PC-9 (cell line): ENCODE measurements around the gene FANK1. TPM values are rescaled to one million over a fixed set of nuclear protein-coding genes. Genes with fewer than 3 reads are reported as not detected.
"Not testable (repeated sequence)": the region's sequence is repeated elsewhere in the genome, so short reads cannot be mapped to it uniquely, and the experiment has no call there.

Experiments used
- BruUV-seq: library from RNA; stranded (reverse); fragments of 400-500 nt; replicated peaks from 2 replicates; lab custom pipeline; 2021; lab: Mats Ljungman, UMichigan
- CTCF ChIA-PET: fragments of 300-600 bp; sonication (Branson Sonifier 250); formaldehyde crosslinking; loops from one replicate; lab custom pipeline; 2022; ENCODE audit warnings: antibody characterized with exemption; lab: Charles Lee
- POLR2A ChIA-PET: fragments of 300-600 bp; sonication (Branson Sonifier 250); formaldehyde crosslinking; loops from one replicate; lab custom pipeline; 2022; ENCODE audit warnings: antibody characterized with exemption; ENCODE audit not compliant: unreplicated experiment; lab: Charles Lee
- DNase-seq, 2 experiments: peaks; one replicate each; pipeline versions ENCODE4 v3.0.0 to v3.0.0-alpha.2; 2015 to 2022; ENCODE audit warnings: mixed read lengths in 1 of 2
- H2AFZ ChIP-seq: fragments of 200-600 bp; sonication (generic); 2 replicates; pipeline ENCODE4 v1.8.1; 2017; ENCODE audit warnings: antibody characterized with exemption
- H3F3A ChIP-seq: fragments of 200-600 bp; sonication (generic); 2 replicates; pipeline ENCODE4 v1.8.1; 2017; ENCODE audit warnings: antibody characterized with exemption, mild to moderate bottlenecking, low read depth; ENCODE audit not compliant: insufficient read depth
- H3K27ac ChIP-seq: fragments of 200-600 bp; sonication (generic); 2 replicates; pipeline ENCODE4 v1.6.1; 2016; ENCODE audit warnings: mixed run types
- H3K27me3 ChIP-seq: fragments of 200-600 bp; sonication (generic); 2 replicates; pipeline ENCODE4 v1.6.1; 2016; ENCODE audit warnings: low read depth, mixed run types; ENCODE audit not compliant: insufficient read depth
- H3K36me3 ChIP-seq: fragments of 200-600 bp; sonication (generic); 2 replicates; pipeline ENCODE4 v1.6.1; 2016; ENCODE audit warnings: low read depth, mixed run types
- H3K4me1 ChIP-seq: fragments of 200-600 bp; sonication (generic); replicated peaks from 2 replicates; pipeline ENCODE4 v1.6.1; 2016; ENCODE audit warnings: mixed run types; ENCODE audit not compliant: insufficient read depth
- H3K4me2 ChIP-seq: fragments of 200-600 bp; sonication (generic); 2 replicates; pipeline ENCODE4 v1.6.1; 2017; ENCODE audit warnings: mixed run types
- H3K4me3 ChIP-seq: fragments of 200-600 bp; sonication (generic); 2 replicates; pipeline ENCODE4 v1.6.1; 2016; ENCODE audit warnings: mixed run types
- H3K79me2 ChIP-seq: fragments of 200-600 bp; sonication (generic); 2 replicates; pipeline ENCODE4 v1.6.1; 2017; ENCODE audit warnings: low read depth, mixed run types
- H3K9me2 ChIP-seq: fragments of 200-600 bp; sonication (generic); 2 replicates; pipeline ENCODE4 v1.8.1; 2017; ENCODE audit warnings: mild to moderate bottlenecking; ENCODE audit not compliant: insufficient read depth
- H3K9me3 ChIP-seq: fragments of 200-600 bp; sonication (generic); 2 replicates; pipeline ENCODE4 v1.8.1; 2016; ENCODE audit warnings: low read depth; ENCODE audit not compliant: insufficient read depth
- H4K20me1 ChIP-seq: fragments of 200-600 bp; sonication (generic); 2 replicates; pipeline ENCODE4 v1.8.1; 2017; ENCODE audit not compliant: insufficient read depth
- EZH2 ChIP-seq: fragments of 200-600 bp; sonication (generic); IDR thresholded peaks from 2 replicates; pipeline ENCODE4 v1.8.0; 2017; ENCODE audit warnings: antibody characterized with exemption, low read depth
- intact Hi-C: fragments of 100-400 bp; cut with micrococcal nuclease; formaldehyde crosslinking; loops from one replicate; pipeline ENCODE4 v1.10.0; 2022; ENCODE audit not compliant: unreplicated experiment
- total RNA-seq: library from RNA; stranded (reverse); gene quantifications from 2 replicates; pipeline ENCODE4 v1.2.3, GENCODE V29; 2021
- TF ChIP-seq, protein P1 (sequence below): fragments of 200-600 bp; sonication (generic); conservative IDR thresholded peaks from 2 replicates; pipeline ENCODE4 v1.6.1; 2017; ENCODE audit warnings: mixed run types, antibody characterized with exemption, mild to moderate bottlenecking, moderate library complexity

The FANK1 gene
- total RNA-seq, 1 experiment from 2014 or later, result 21.4 TPM

DNA sequence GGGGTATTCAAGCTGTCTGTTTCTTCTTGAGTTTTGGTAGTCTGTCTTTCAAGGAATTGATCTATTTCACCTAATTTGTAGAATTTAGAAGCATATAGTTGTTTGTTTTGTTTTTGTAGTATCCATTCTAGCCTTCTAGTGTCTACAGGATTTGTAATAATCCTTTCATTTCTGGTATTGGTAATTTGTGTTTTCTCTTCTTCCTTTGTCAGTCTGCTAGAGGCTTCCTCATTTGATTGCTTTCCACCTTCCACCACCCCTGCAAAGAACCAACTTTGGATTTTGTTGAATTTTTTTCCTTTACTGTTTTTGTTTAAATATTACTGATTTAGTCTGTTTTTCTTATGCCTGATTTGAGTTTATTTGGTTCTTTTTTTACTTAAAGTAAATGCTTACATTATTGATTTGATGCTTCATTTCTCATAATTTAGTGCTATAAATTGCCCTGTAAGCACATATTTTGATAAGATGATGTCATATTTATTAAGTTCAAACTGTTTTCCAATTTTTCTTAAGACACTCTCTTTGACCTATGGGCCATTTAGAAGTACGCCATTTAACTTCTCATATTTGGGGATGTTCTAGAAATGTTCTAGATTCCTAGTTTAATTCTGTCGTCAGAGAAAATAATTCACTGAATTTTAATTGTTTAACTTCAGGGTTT is 25.4 kb downstream of the FANK1 start:
- H3K4me2 ChIP-seq, CTCF ChIA-PET: not testable (repeated sequence)

DNA sequence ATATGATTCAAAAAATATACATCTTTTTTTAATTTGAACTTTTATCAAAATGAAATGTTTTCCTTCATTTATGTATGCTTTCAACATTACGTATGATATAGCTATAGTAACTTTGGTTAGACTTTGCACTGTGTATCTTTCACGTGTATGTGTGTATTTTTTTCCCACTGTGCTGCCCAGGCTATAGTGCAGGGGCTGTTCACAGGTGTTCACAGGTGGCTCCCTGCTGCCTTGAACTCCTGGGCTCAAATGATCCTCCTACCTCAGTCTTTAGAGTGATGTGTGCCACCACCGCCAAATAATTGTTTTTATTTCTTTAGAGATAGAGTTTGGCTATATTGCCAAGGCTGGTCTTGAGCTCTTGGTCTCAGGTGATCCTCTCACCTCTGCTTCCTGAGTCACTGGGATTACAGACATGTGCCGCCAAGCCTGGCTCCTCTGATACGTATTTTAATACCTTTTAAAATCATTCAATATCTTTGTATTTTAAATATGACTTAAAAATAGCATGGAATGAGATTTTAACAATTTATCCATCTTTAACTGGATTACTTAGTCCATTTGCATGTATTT is 29.0 kb downstream of the FANK1 start:
- no TSS peak for BruUV-seq
- Histone ChIP-seq H3K79me2 (no peaks in the 10 kb centered on the region), H3K27me3 (no peaks in the 10 kb centered on the region), H3K9me3 (no peaks in the 10 kb centered on the region), H4K20me1 (no peaks in the 10 kb centered on the region), H3K4me1 (no peaks in the 10 kb centered on the region), H3K27ac (no peak overlapping the region), H3K9me2 (no peaks in the 10 kb centered on the region), H3K4me3 (no peak overlapping the region), H2AFZ (no peak overlapping the region), H3K4me2 (no peak overlapping the region), H3K36me3 (no peaks in the 10 kb centered on the region), H3F3A (no peaks in the 10 kb centered on the region)
- intact Hi-C loops, result no loop called here
- ChIA-PET CTCF (no interaction called here), POLR2A (no interaction called here)
- DNase-seq, result no peak
- TF ChIP-seq EZH2, result no peak
- TF ChIP-seq, protein P1, sequence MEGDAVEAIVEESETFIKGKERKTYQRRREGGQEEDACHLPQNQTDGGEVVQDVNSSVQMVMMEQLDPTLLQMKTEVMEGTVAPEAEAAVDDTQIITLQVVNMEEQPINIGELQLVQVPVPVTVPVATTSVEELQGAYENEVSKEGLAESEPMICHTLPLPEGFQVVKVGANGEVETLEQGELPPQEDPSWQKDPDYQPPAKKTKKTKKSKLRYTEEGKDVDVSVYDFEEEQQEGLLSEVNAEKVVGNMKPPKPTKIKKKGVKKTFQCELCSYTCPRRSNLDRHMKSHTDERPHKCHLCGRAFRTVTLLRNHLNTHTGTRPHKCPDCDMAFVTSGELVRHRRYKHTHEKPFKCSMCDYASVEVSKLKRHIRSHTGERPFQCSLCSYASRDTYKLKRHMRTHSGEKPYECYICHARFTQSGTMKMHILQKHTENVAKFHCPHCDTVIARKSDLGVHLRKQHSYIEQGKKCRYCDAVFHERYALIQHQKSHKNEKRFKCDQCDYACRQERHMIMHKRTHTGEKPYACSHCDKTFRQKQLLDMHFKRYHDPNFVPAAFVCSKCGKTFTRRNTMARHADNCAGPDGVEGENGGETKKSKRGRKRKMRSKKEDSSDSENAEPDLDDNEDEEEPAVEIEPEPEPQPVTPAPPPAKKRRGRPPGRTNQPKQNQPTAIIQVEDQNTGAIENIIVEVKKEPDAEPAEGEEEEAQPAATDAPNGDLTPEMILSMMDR, result no peak

More for the DNA sequence above, 25.4 kb downstream of the FANK1 start:
- intact Hi-C loops, H2AFZ ChIP-seq, H3F3A ChIP-seq, H3K4me1 ChIP-seq, H3K79me2 ChIP-seq, H3K9me2 ChIP-seq, DNase-seq, H3K27me3 ChIP-seq, POLR2A ChIA-PET, H3K27ac ChIP-seq, H3K9me3 ChIP-seq, H4K20me1 ChIP-seq, BruUV-seq, H3K36me3 ChIP-seq, H3K4me3 ChIP-seq: not testable (repeated sequence)

DNA sequence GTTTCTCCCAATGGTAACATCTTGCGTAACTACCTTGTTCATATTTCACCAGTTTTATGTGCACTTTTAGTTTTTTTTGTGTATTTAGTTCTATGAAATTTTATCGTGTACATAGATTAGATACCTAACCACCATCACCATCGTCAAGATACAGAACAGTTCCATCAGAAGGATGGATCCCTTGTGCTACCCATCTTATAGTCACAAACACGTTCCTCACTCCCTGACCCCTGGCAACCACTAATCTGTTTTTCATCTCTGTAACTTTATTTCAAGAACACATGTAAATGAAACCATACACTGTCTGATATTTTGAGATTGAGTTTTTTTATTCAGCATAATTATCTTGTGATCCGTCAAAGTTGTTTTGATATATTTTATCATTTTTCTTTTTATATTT is 29.9 kb downstream of the FANK1 start:
- Histone ChIP-seq H3K4me3 (no peak overlapping the region), H4K20me1 (no peaks in the 10 kb centered on the region), H3F3A (no peaks in the 10 kb centered on the region), H3K27ac (no peak overlapping the region), H3K36me3 (no peaks in the 10 kb centered on the region), H3K27me3 (no peaks in the 10 kb centered on the region), H3K79me2 (no peaks in the 10 kb centered on the region), H3K9me2 (no peaks in the 10 kb centered on the region), H3K4me2 (no peak overlapping the region), H3K9me3 (no peaks in the 10 kb centered on the region), H3K4me1 (no peaks in the 10 kb centered on the region), H2AFZ (no peak overlapping the region)
- DNase-seq, result no peak
- intact Hi-C loops, result no loop called here
- ChIA-PET POLR2A (no interaction called here), CTCF (no interaction called here)
- no peak for TF ChIP-seq EZH2
- BruUV-seq, result no TSS peak

DNA sequence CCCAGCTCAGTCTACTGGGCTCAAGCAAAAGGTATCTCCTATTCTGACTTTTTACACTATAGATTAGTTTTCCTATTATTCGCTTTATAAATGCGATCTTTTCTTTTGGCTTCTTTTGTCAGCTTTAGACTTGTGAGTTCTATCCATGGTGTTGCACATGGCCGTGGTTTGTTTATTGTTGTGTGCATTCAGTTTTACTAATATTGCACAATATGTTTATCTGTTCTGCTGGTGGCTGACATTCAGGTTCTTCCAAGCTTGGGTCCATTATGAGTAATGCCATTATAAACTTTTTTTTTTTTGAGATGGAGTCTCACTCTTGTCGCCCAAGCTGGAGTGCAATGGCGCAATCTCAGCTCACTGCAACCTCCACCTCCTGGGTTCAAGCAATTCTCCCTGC is 30.9 kb downstream of the FANK1 start:
- BruUV-seq, H3K27me3 ChIP-seq, H3K9me3 ChIP-seq, H3K36me3 ChIP-seq, H3K27ac ChIP-seq, DNase-seq, H2AFZ ChIP-seq, H3F3A ChIP-seq, CTCF ChIA-PET, H3K4me1 ChIP-seq, H3K4me2 ChIP-seq, H4K20me1 ChIP-seq, H3K4me3 ChIP-seq, H3K79me2 ChIP-seq, POLR2A ChIA-PET, intact Hi-C loops, H3K9me2 ChIP-seq: not testable (repeated sequence)
